HCT116 (cell line): ENCODE measurements around the gene SEC62. TPM values are rescaled to one million over a fixed set of nuclear protein-coding genes. Genes with fewer than 3 reads are reported as not detected.

Source experiments
- ATAC-seq: fragments of 200-7000 bp; cut with Tn5 transposase; 2 replicates; pipeline ENCODE4 v1.9.1; 2020; ENCODE audit warnings: mild to moderate bottlenecking, moderate library complexity
- BruUV-seq: library from RNA; stranded (reverse); fragments of 400-500 nt; replicated peaks from 2 replicates; lab custom pipeline; 2021; lab: Mats Ljungman, UMichigan
- CTCF ChIA-PET: fragments of 300-600 bp; sonication (Branson Sonifier 250); formaldehyde crosslinking; loops from one replicate; lab custom pipeline; 2021; ENCODE audit warnings: antibody characterized with exemption; lab: Charles Lee
- POLR2A ChIA-PET: fragments of 300-600, 350-600 bp; sonication (Branson Sonifier 250); formaldehyde crosslinking; loops from one replicate; lab custom pipeline; 2021; ENCODE audit warnings: antibody characterized with exemption; lab: Charles Lee
- RAD21 ChIA-PET, 2 experiments: fragments of 300-600 bp; sonication (Branson Sonifier 250); formaldehyde crosslinking; loops; one replicate each; lab custom pipeline; 2023; ENCODE audit warnings: low total read pairs in 2 of 2; ENCODE audit not compliant: uncharacterized antibody in 2 of 2, unreplicated experiment in 2 of 2, low non-redundant PET in 1 of 2; lab: Charles Lee
- DNase-seq: peaks from one replicate; pipeline ENCODE4 v3.0.0-alpha.2; 2010; ENCODE audit warnings: low read depth, low spot score
- H2AFZ ChIP-seq: fragments of 200-600 bp; shearing (Covaris generic), sonication (generic); 2 replicates; pipeline ENCODE4 v1.6.1; 2017; ENCODE audit warnings: low read depth, mixed run types, mixed read lengths, antibody characterized with exemption, low read length; ENCODE audit not compliant: poor library complexity, severe bottlenecking
- H3K27ac ChIP-seq: 2 replicates; pipeline ENCODE4 v1.5.1; 2012; ENCODE audit warnings: low read depth, low read length
- H3K27me3 ChIP-seq: fragments of 200-600 bp; sonication (generic); 2 replicates; pipeline ENCODE4 v1.6.1; 2016; ENCODE audit warnings: mixed run types, low read length, mixed read lengths; ENCODE audit not compliant: insufficient read depth
- H3K36me3 ChIP-seq, 2 experiments: fragments of 200-500 bp in 1 of 2; fragments of 200-600 bp in 1 of 2; sonication (Bioruptor generic) in 1 of 2; sonication (generic) in 1 of 2; 2 replicates each; pipeline versions ENCODE4 v1.5.1 to v1.6.1; 2014 to 2016; ENCODE audit warnings: low read length in 2 of 2, inconsistent platforms in 1 of 2, mixed read lengths in 1 of 2, mixed run types in 1 of 2; ENCODE audit not compliant: insufficient read depth in 2 of 2, control insufficient read depth in 1 of 2
- H3K4me1 ChIP-seq, 2 experiments: fragments of 200-600 bp in 1 of 2; sonication (generic) in 1 of 2; 2 replicates each; pipeline versions ENCODE4 v1.5.1 to v1.6.1; 2012 to 2017; ENCODE audit warnings: low read length in 2 of 2, inconsistent platforms in 1 of 2, mild to moderate bottlenecking in 1 of 2, mixed read lengths in 1 of 2, mixed run types in 1 of 2, moderate library complexity in 1 of 2; ENCODE audit not compliant: insufficient read depth in 2 of 2, control insufficient read depth in 1 of 2
- H3K4me2 ChIP-seq: fragments of 200-600 bp; sonication (generic); 2 replicates; pipeline ENCODE4 v1.6.1; 2017; ENCODE audit warnings: mixed run types, low read length, mixed read lengths
- H3K4me3 ChIP-seq, 2 experiments: fragments of 200-600 bp in 1 of 2; sonication (generic) in 1 of 2; replicated peaks in 1 of 2; 2 replicates each; pipeline ENCODE4 v1.5.1; 2011 to 2016; ENCODE audit warnings: low read length in 2 of 2, control low read depth in 1 of 2, low read depth in 1 of 2, mild to moderate bottlenecking in 1 of 2, mixed read lengths in 1 of 2, mixed run types in 1 of 2
- H3K79me2 ChIP-seq: fragments of 200-600 bp; sonication (generic); 2 replicates; pipeline ENCODE4 v1.6.1; 2017; ENCODE audit warnings: mild to moderate bottlenecking, mixed run types, low read length, moderate library complexity, mixed read lengths; ENCODE audit not compliant: insufficient read depth
- H3K9ac ChIP-seq: fragments of 200-600 bp; sonication (generic); 2 replicates; pipeline ENCODE4 v1.6.1; 2016; ENCODE audit warnings: low read length, mixed read lengths
- H3K9me2 ChIP-seq: fragments of 200-600 bp; sonication (generic), shearing (Covaris generic); 2 replicates; pipeline ENCODE4 v1.6.1; 2017; ENCODE audit warnings: mixed run types, mild to moderate bottlenecking, moderate library complexity; ENCODE audit not compliant: insufficient read depth
- H3K9me3 ChIP-seq, 2 experiments: fragments of 200-500 bp in 1 of 2; fragments of 200-600 bp in 1 of 2; sonication (Bioruptor generic) in 1 of 2; sonication (generic) in 1 of 2; 2 replicates each; pipeline ENCODE4 v1.6.1; 2014 to 2017; ENCODE audit warnings: low read length in 2 of 2, mixed read lengths in 2 of 2, inconsistent platforms in 1 of 2, low read depth in 1 of 2, mild to moderate bottlenecking in 1 of 2, mixed run types in 1 of 2, moderate library complexity in 1 of 2; ENCODE audit not compliant: control insufficient read depth in 1 of 2, insufficient read depth in 1 of 2
- H4K20me1 ChIP-seq: fragments of 200-600 bp; sonication (generic), shearing (Covaris generic); 2 replicates; pipeline ENCODE4 v1.6.1; 2017; ENCODE audit warnings: mixed run types, mild to moderate bottlenecking, moderate library complexity; ENCODE audit not compliant: insufficient read depth
- CEBPB ChIP-seq: IDR thresholded peaks from 2 replicates; pipeline ENCODE4 v1.6.1; 2012; ENCODE audit warnings: low read depth
- CTCF ChIP-seq, 3 experiments: fragments of 200-600 bp in 1 of 3; sonication (generic) in 1 of 3; IDR thresholded peaks in 2 of 3; conservative IDR thresholded peaks in 1 of 3; 2 replicates each; pipeline ENCODE4 v1.5.1; 2012 to 2017; ENCODE audit warnings: low read depth in 2 of 3, low read length in 2 of 3, antibody characterized with exemption in 1 of 3, borderline replicate concordance in 1 of 3, control low read depth in 1 of 3, mild to moderate bottlenecking in 1 of 3, mixed read lengths in 1 of 3, mixed run types in 1 of 3, moderate library complexity in 1 of 3; ENCODE audit not compliant: insufficient read depth in 1 of 3
- EGR1 ChIP-seq: IDR thresholded peaks from 2 replicates; pipeline ENCODE4 v1.6.1; 2012; ENCODE audit warnings: low read depth
- ELF1 ChIP-seq: IDR thresholded peaks from 2 replicates; pipeline ENCODE4 v1.6.1; 2012; ENCODE audit warnings: low read depth, borderline replicate concordance
- EZH2 ChIP-seq: fragments of 200-600 bp; sonication (generic); IDR thresholded peaks from 2 replicates; pipeline ENCODE4 v1.6.1; 2017; ENCODE audit warnings: antibody characterized with exemption, mixed run types
- EZH2phosphoT487 ChIP-seq: fragments of 200-600 bp; IDR thresholded peaks from 2 replicates; pipeline ENCODE4 v1.6.1; 2018; ENCODE audit warnings: antibody characterized with exemption, borderline replicate concordance
- JUND ChIP-seq: IDR thresholded peaks from 2 replicates; pipeline ENCODE4 v1.6.1; 2012
- POLR2A ChIP-seq: IDR thresholded peaks from 2 replicates; pipeline ENCODE4 v1.7.0; 2011; ENCODE audit warnings: borderline replicate concordance; ENCODE audit not compliant: insufficient read depth, insufficient read length; ENCODE audit errors: extremely low read depth
- POLR2AphosphoS5 ChIP-seq: IDR thresholded peaks from 2 replicates; pipeline ENCODE4 v1.6.1; 2011; ENCODE audit warnings: mild to moderate bottlenecking, low read depth, low read length, moderate library complexity
- SIN3A ChIP-seq: IDR thresholded peaks from 2 replicates; pipeline ENCODE4 v1.6.1; 2012; ENCODE audit warnings: low read depth
- SP1 ChIP-seq: IDR thresholded peaks from 2 replicates; pipeline ENCODE4 v1.6.1; 2012; ENCODE audit warnings: low read depth
- SRF ChIP-seq: IDR thresholded peaks from 2 replicates; pipeline ENCODE4 v1.6.1; 2012; ENCODE audit warnings: low read depth
- YY1 ChIP-seq: IDR thresholded peaks from 2 replicates; pipeline ENCODE4 v1.6.1; 2011; ENCODE audit warnings: low read length, low read depth, moderate library complexity, mild to moderate bottlenecking; ENCODE audit not compliant: insufficient replicate concordance; ENCODE audit errors: extremely low read depth
- ZBTB33 ChIP-seq: IDR thresholded peaks from 2 replicates; pipeline ENCODE4 v1.6.1; 2011; ENCODE audit warnings: mild to moderate bottlenecking, low read length, moderate library complexity; ENCODE audit not compliant: insufficient replicate concordance; ENCODE audit errors: extremely low read depth
- ZFX ChIP-seq: fragments of 450-650 bp; IDR thresholded peaks from 2 replicates; pipeline ENCODE4 v1.6.1; 2017
- intact Hi-C: fragments of 100-400 bp; cut with micrococcal nuclease; formaldehyde crosslinking; loops from 2 replicates; pipeline ENCODE4 v1.10.0; 2022
- total RNA-seq: library from RNA; stranded (reverse); gene quantifications from one replicate; pipeline ENCODE4 v1.2.1, GENCODE V29; 2021; ENCODE audit not compliant: unreplicated experiment

Gene SEC62
- total RNA-seq, 1 experiment from 2014 or later, result 55.4 TPM

GRCh38 chr3:169940470-169941181 is 26.0 kb upstream of the SEC62 start:
- CTCF ChIA-PET, result no interaction called here
- no TSS peak for BruUV-seq
- TF ChIP-seq JUND, result no peak
- no peak for TF ChIP-seq POLR2A
- TF ChIP-seq SP1, result no peak
- no peak for TF ChIP-seq YY1
- TF ChIP-seq ZFX, result no peak
- no peak for TF ChIP-seq SIN3A
- TF ChIP-seq EZH2phosphoT487, result no peak
- no peak for TF ChIP-seq EGR1
- no peak for TF ChIP-seq SRF
- TF ChIP-seq CEBPB, result no peak
- TF ChIP-seq ELF1, result no peak
- no peak for TF ChIP-seq EZH2
- no peak for TF ChIP-seq CTCF (IDR thresholded peaks at IDR 0.05 in 2 of 3, conservative IDR thresholded peaks at IDR 0.05 in 1 of 3; ENCODE audit: borderline replicate concordance in 1 of 3, insufficient read depth in 1 of 3, low read depth in 2 of 3, low read length in 2 of 3)
- TF ChIP-seq POLR2AphosphoS5, result no peak
- TF ChIP-seq ZBTB33, result no peak
- no peak overlapping the region for H3K4me2 ChIP-seq
- POLR2A ChIA-PET, result no interaction called here
- no peak overlapping the region for H3K27ac ChIP-seq
- DNase-seq, result no peak
- no peaks in the 10 kb centered on the region for H3K36me3 ChIP-seq
- ATAC-seq, result no peak
- no peaks in the 10 kb centered on the region for H3K27me3 ChIP-seq
- no peaks in the 10 kb centered on the region for H3K4me1 ChIP-seq
- H3K9me2 ChIP-seq, result no peaks in the 10 kb centered on the region
- H3K9me3 ChIP-seq, result no peaks in the 10 kb centered on the region
- no peak overlapping the region for H2AFZ ChIP-seq
- no peaks in the 10 kb centered on the region for H3K79me2 ChIP-seq
- intact Hi-C loops, result no loop called here
- H4K20me1 ChIP-seq, result no peaks in the 10 kb centered on the region
- no peak overlapping the region for H3K4me3 ChIP-seq
- RAD21 ChIA-PET, result no interaction called here
- H3K9ac ChIP-seq, result no peak overlapping the region
